Measurements from ENCODE around the gene RAPGEF5.
A peak's percentile ranks its signal among the peaks of the same experiment; 100 is the strongest.

RAPGEF5 gene

GRCh38 chr7:22305706-22306105 is 51.2 kb downstream of the RAPGEF5 start:
- no peak for DNase-seq (ENCODE audit: low spot score)

GRCh38 chr7:22302951-22303423 is 54.0 kb downstream of the RAPGEF5 start:
- DNase-seq (ENCODE audit: low spot score) = no peak

- DNase-seq (ENCODE audit: low spot score) = no peak
These were observed 54.8 kb downstream of the RAPGEF5 start for GRCh38 chr7:22302193-22302592.

GRCh38 chr7:22301790-22302189 is 55.2 kb downstream of the RAPGEF5 start:
- DNase-seq (ENCODE audit: low spot score) = no peak

- DNase-seq (ENCODE audit: low spot score) = no peak
These were observed 56.1 kb downstream of the RAPGEF5 start for GRCh38 chr7:22300839-22301238.

GRCh38 chr7:22296916-22297315 is 60.0 kb downstream of the RAPGEF5 start:
- peak; percentile 35 for DNase-seq (ENCODE audit: low spot score)

GRCh38 chr7:22296265-22296566 is 60.7 kb downstream of the RAPGEF5 start:
- DNase-seq (ENCODE audit: low spot score) = no peak

GRCh38 chr7:22295402-22296264 is 61.3 kb downstream of the RAPGEF5 start:
- DNase-seq (ENCODE audit: low spot score) = peak; percentile 59

GRCh38 chr7:22292531-22292930 is 64.4 kb downstream of the RAPGEF5 start:
- peak; percentile 29 for DNase-seq (ENCODE audit: low spot score)

GRCh38 chr7:22291977-22292376 is 65.0 kb downstream of the RAPGEF5 start:
- no peak for DNase-seq (ENCODE audit: low spot score)

- no peak for DNase-seq (ENCODE audit: low spot score)
These were observed 68.8 kb downstream of the RAPGEF5 start for GRCh38 chr7:22288202-22288601.

- no peak for DNase-seq (ENCODE audit: low spot score)
These were observed 69.5 kb downstream of the RAPGEF5 start for GRCh38 chr7:22287412-22287811.

GRCh38 chr7:22286436-22286835 is 70.5 kb downstream of the RAPGEF5 start:
- DNase-seq (ENCODE audit: low spot score) = no peak

GRCh38 chr7:22281481-22281880 is 75.5 kb downstream of the RAPGEF5 start:
- DNase-seq (ENCODE audit: low spot score) = no peak

- DNase-seq (ENCODE audit: low spot score) = no peak
These were observed 76.9 kb downstream of the RAPGEF5 start for GRCh38 chr7:22280031-22280430.

GRCh38 chr7:22278660-22279059 is 78.3 kb downstream of the RAPGEF5 start:
- DNase-seq (ENCODE audit: low spot score) = no peak

- DNase-seq (ENCODE audit: low spot score) = no peak
These were observed 79.6 kb downstream of the RAPGEF5 start for GRCh38 chr7:22277375-22277774.

- no peak for DNase-seq (ENCODE audit: low spot score)
These were observed 81.3 kb downstream of the RAPGEF5 start for GRCh38 chr7:22275661-22276060.

- no peak for DNase-seq (ENCODE audit: low spot score)
These were observed 85.6 kb downstream of the RAPGEF5 start for GRCh38 chr7:22271311-22271710.

- DNase-seq (ENCODE audit: low spot score) = no peak
These were observed 86.6 kb downstream of the RAPGEF5 start for GRCh38 chr7:22270371-22270770.

- no peak for DNase-seq (ENCODE audit: low spot score)
These were observed 87.0 kb downstream of the RAPGEF5 start for GRCh38 chr7:22269963-22270362.

GRCh38 chr7:22268884-22269421 is 88.0 kb downstream of the RAPGEF5 start:
- no peak for DNase-seq (ENCODE audit: low spot score)

GRCh38 chr7:22267930-22268615 is 88.9 kb downstream of the RAPGEF5 start:
- no peak for DNase-seq (ENCODE audit: low spot score)
